H9 (cell line): ENCODE measurements around the gene SRGAP3. TPM values are rescaled to one million over a fixed set of nuclear protein-coding genes. Genes with fewer than 3 reads are reported as not detected.

Experiments used
- DNase-seq: peaks from one replicate; pipeline ENCODE4 v3.0.0-alpha.2; 2017
- H2AFZ ChIP-seq: one replicate; pipeline ENCODE4 v1.6.1; 2013; ENCODE audit warnings: mild to moderate bottlenecking, low read length, control low read depth, moderate library complexity
- H2AK5ac ChIP-seq: 2 replicates; pipeline ENCODE4 v1.6.1; 2013; ENCODE audit warnings: low read length, control low read depth, mixed read lengths; ENCODE audit not compliant: insufficient read length
- H2BK120ac ChIP-seq: one replicate; pipeline ENCODE4 v1.6.1; 2013; ENCODE audit warnings: low read depth, mild to moderate bottlenecking, low read length, control low read depth, inconsistent platforms; ENCODE audit not compliant: poor library complexity, severe bottlenecking
- H2BK12ac ChIP-seq: 2 replicates; pipeline ENCODE4 v1.6.1; 2013; ENCODE audit warnings: low read length, control low read depth, mixed read lengths, low read depth; ENCODE audit not compliant: insufficient read length
- H2BK15ac ChIP-seq: 2 replicates; pipeline ENCODE4 v1.6.1; 2013; ENCODE audit warnings: low read depth, low read length, control low read depth
- H2BK20ac ChIP-seq: one replicate; pipeline ENCODE4 v1.6.1; 2013; ENCODE audit warnings: low read depth, mild to moderate bottlenecking, low read length, control low read depth, inconsistent platforms; ENCODE audit not compliant: poor library complexity, severe bottlenecking
- H2BK5ac ChIP-seq: 2 replicates; pipeline ENCODE4 v1.6.1; 2013; ENCODE audit warnings: low read length, control low read depth, mixed read lengths; ENCODE audit not compliant: insufficient read length
- H3K14ac ChIP-seq: 2 replicates; pipeline ENCODE4 v1.6.1; 2013; ENCODE audit warnings: low read length, control low read depth; ENCODE audit not compliant: insufficient read depth
- H3K18ac ChIP-seq: 2 replicates; pipeline ENCODE4 v1.6.1; 2013; ENCODE audit warnings: low read depth, mild to moderate bottlenecking, mixed read lengths, low read length, control low read depth; ENCODE audit not compliant: insufficient read length
- H3K23ac ChIP-seq: 2 replicates; pipeline ENCODE4 v1.6.1; 2013; ENCODE audit warnings: low read length, control low read depth, mixed read lengths, low read depth; ENCODE audit not compliant: insufficient read length
- H3K23me2 ChIP-seq: 2 replicates; pipeline ENCODE4 v1.6.1; 2013; ENCODE audit warnings: low read depth, mild to moderate bottlenecking, mixed read lengths, low read length, control low read depth; ENCODE audit not compliant: insufficient read length, poor library complexity, severe bottlenecking
- H3K27ac ChIP-seq: 2 replicates; pipeline ENCODE4 v1.5.1; 2013; ENCODE audit warnings: low read length, control low read depth, mixed read lengths, low read depth; ENCODE audit not compliant: insufficient read length
- H3K27me3 ChIP-seq: 2 replicates; pipeline ENCODE4 v1.6.1; 2013; ENCODE audit warnings: low read length, control low read depth, inconsistent platforms; ENCODE audit not compliant: insufficient read depth
- H3K4ac ChIP-seq: 2 replicates; pipeline ENCODE4 v1.6.1; 2013; ENCODE audit warnings: low read depth, mild to moderate bottlenecking, control low read depth, inconsistent platforms, low read length, moderate library complexity
- H3K4me1 ChIP-seq: 2 replicates; pipeline ENCODE4 v1.6.1; 2013; ENCODE audit warnings: low read length, control low read depth, inconsistent platforms; ENCODE audit not compliant: insufficient read depth
- H3K4me2 ChIP-seq: 2 replicates; pipeline ENCODE4 v1.6.1; 2013; ENCODE audit warnings: low read length, control low read depth, mixed read lengths; ENCODE audit not compliant: insufficient read length, insufficient read depth
- H3K56ac ChIP-seq: 2 replicates; pipeline ENCODE4 v1.6.1; 2013; ENCODE audit warnings: low read depth, mild to moderate bottlenecking, mixed read lengths, low read length, control low read depth; ENCODE audit not compliant: insufficient read length
- H3K79me1 ChIP-seq: 2 replicates; pipeline ENCODE4 v1.6.1; 2013; ENCODE audit warnings: low read depth, mild to moderate bottlenecking, moderate library complexity, low read length, control low read depth, inconsistent platforms; ENCODE audit not compliant: insufficient read depth, poor library complexity, severe bottlenecking
- H3K79me2 ChIP-seq: 2 replicates; pipeline ENCODE4 v1.6.1; 2013; ENCODE audit warnings: low read length, control low read depth, inconsistent platforms; ENCODE audit not compliant: insufficient read depth
- H3K9ac ChIP-seq: 2 replicates; pipeline ENCODE4 v1.6.1; 2013; ENCODE audit warnings: low read length, control low read depth, mixed read lengths; ENCODE audit not compliant: insufficient read length; ENCODE audit errors: extremely low read depth
- H3K9me3 ChIP-seq: one replicate; pipeline ENCODE4 v1.6.1; 2013; ENCODE audit warnings: low read depth, low read length, inconsistent platforms; ENCODE audit not compliant: control insufficient read depth
- H3T11ph ChIP-seq: one replicate; pipeline ENCODE4 v1.6.1; 2013; ENCODE audit warnings: mild to moderate bottlenecking, low read length, control low read depth, inconsistent platforms
- H4K20me1 ChIP-seq: one replicate; pipeline ENCODE4 v1.6.1; 2013; ENCODE audit not compliant: control insufficient read depth, insufficient read length, insufficient read depth
- H4K5ac ChIP-seq: 2 replicates; pipeline ENCODE4 v1.6.1; 2013; ENCODE audit warnings: low read depth, mild to moderate bottlenecking, mixed read lengths, low read length, control low read depth; ENCODE audit not compliant: insufficient read length
- H4K8ac ChIP-seq: replicated peaks from 2 replicates; pipeline ENCODE4 v1.6.1; 2013; ENCODE audit warnings: low read length, control low read depth, mixed read lengths, low read depth; ENCODE audit not compliant: insufficient read length
- H4K91ac ChIP-seq: 2 replicates; pipeline ENCODE4 v1.6.1; 2013; ENCODE audit warnings: low read depth, mild to moderate bottlenecking, moderate library complexity, mixed read lengths, low read length, control low read depth; ENCODE audit not compliant: insufficient read length
- H3K27ac Mint-ChIP-seq, 3 experiments: 2 replicates in 2 of 3; 3 replicates in 1 of 3; pipeline ENCODE4 v1.8.0; 2020 to 2021; ENCODE audit warnings: mixed read lengths in 3 of 3, mild to moderate bottlenecking in 1 of 3, moderate library complexity in 1 of 3
- H3K27me3 Mint-ChIP-seq: 2 replicates; pipeline ENCODE4 v1.8.0; 2021; ENCODE audit warnings: low read depth, mild to moderate bottlenecking, moderate library complexity, mixed read lengths
- H3K36me3 Mint-ChIP-seq, 3 experiments: 2 replicates in 2 of 3; 3 replicates in 1 of 3; pipeline ENCODE4 v1.8.0; 2020 to 2021; ENCODE audit warnings: low read depth in 3 of 3, mixed read lengths in 3 of 3; ENCODE audit not compliant: insufficient read depth in 1 of 3
- H3K4me1 Mint-ChIP-seq, 2 experiments: 2 replicates each; pipeline ENCODE4 v1.8.0; 2020; ENCODE audit warnings: mixed read lengths in 2 of 2
- H3K4me3 Mint-ChIP-seq, 2 experiments: 2 replicates in 1 of 2; 3 replicates in 1 of 2; pipeline ENCODE4 v1.8.0; 2020 to 2021; ENCODE audit warnings: mild to moderate bottlenecking in 2 of 2, mixed read lengths in 2 of 2, moderate library complexity in 1 of 2
- H3K9me3 Mint-ChIP-seq, 2 experiments: 2 replicates in 1 of 2; 3 replicates in 1 of 2; pipeline ENCODE4 v1.8.0; 2020; ENCODE audit warnings: mild to moderate bottlenecking in 2 of 2, mixed read lengths in 2 of 2, moderate library complexity in 1 of 2
- WGBS: extraction: QIAGEN DNeasy Blood & Tissue Kit; methylation state at CpG from one replicate; pipeline ENCODE4 v1.1.7; 2013; ENCODE audit warnings: missing lambda C conversion rate, low lambda C conversion rate, mixed read lengths; ENCODE audit not compliant: insufficient read length; ENCODE audit errors: extremely low coverage; 5-methylcytosine and 5-hydroxymethylcytosine counted together
- total RNA-seq: library from RNA; stranded (reverse); gene quantifications from 2 replicates; pipeline ENCODE4 v1.2.1, GENCODE V29; 2021
- TF ChIP-seq, protein P1 (sequence below): fragments of 200-600 bp; sonication (generic); conservative IDR thresholded peaks from 3 replicates; pipeline ENCODE4 v1.8.0; 2021; ENCODE audit warnings: antibody characterized with exemption, mild to moderate bottlenecking

Gene SRGAP3
- total RNA-seq, 1 experiment from 2014 or later: 3.4 TPM

GRCh38 chr3:9015250-9015649 is 234.2 kb downstream of the SRGAP3 start:
- H4K8ac ChIP-seq: no peak overlapping the region
- no peak overlapping the region for H2AK5ac ChIP-seq
- no peak for DNase-seq
- H3K9ac ChIP-seq: no peak overlapping the region
- H3K79me1 ChIP-seq: no peaks in the 10 kb centered on the region
- H3K27me3 Mint-ChIP-seq: no peaks in the 10 kb centered on the region
- no peak overlapping the region for H4K91ac ChIP-seq
- H2BK15ac ChIP-seq: no peak overlapping the region
- no peaks in the 10 kb centered on the region for H3K9me3 Mint-ChIP-seq
- no peaks in the 10 kb centered on the region for H3K79me2 ChIP-seq
- no peak overlapping the region for H2BK12ac ChIP-seq
- no peak overlapping the region for H3K56ac ChIP-seq
- H2BK5ac ChIP-seq: no peak overlapping the region
- no peak overlapping the region for H2AFZ ChIP-seq
- H4K5ac ChIP-seq: no peak overlapping the region
- H3K14ac ChIP-seq: no peak overlapping the region
- no peaks in the 10 kb centered on the region for H3K23me2 ChIP-seq
- no peak overlapping the region for H3K18ac ChIP-seq
- no peak overlapping the region for H3K27ac ChIP-seq
- H4K20me1 ChIP-seq: no peaks in the 10 kb centered on the region
- no peak overlapping the region for H3T11ph ChIP-seq
- no peak overlapping the region for H3K4me3 Mint-ChIP-seq
- no peak overlapping the region for H2BK20ac ChIP-seq
- H3K23ac ChIP-seq: no peak overlapping the region
- no CpG with 5 or more reads among the region's 7 CpGs for WGBS
- H3K4me1 ChIP-seq: no peaks in the 10 kb centered on the region
- no peak overlapping the region for H3K4me2 ChIP-seq
- TF ChIP-seq, protein P1, sequence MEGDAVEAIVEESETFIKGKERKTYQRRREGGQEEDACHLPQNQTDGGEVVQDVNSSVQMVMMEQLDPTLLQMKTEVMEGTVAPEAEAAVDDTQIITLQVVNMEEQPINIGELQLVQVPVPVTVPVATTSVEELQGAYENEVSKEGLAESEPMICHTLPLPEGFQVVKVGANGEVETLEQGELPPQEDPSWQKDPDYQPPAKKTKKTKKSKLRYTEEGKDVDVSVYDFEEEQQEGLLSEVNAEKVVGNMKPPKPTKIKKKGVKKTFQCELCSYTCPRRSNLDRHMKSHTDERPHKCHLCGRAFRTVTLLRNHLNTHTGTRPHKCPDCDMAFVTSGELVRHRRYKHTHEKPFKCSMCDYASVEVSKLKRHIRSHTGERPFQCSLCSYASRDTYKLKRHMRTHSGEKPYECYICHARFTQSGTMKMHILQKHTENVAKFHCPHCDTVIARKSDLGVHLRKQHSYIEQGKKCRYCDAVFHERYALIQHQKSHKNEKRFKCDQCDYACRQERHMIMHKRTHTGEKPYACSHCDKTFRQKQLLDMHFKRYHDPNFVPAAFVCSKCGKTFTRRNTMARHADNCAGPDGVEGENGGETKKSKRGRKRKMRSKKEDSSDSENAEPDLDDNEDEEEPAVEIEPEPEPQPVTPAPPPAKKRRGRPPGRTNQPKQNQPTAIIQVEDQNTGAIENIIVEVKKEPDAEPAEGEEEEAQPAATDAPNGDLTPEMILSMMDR: no peak
- H2BK120ac ChIP-seq: no peak overlapping the region
- no peak overlapping the region for H3K27ac Mint-ChIP-seq
- H3K36me3 Mint-ChIP-seq: peaks cover 0 to 2% (median 2%) of the 10 kb centered on the region in 3 experiments; a peak in 3 of 7 replicates
- no peaks in the 10 kb centered on the region for H3K27me3 ChIP-seq
- H3K4ac ChIP-seq: no peak overlapping the region
- no peaks in the 10 kb centered on the region for H3K9me3 ChIP-seq
- H3K4me1 Mint-ChIP-seq: peaks cover 11 to 12% of the 10 kb centered on the region in 2 experiments
